Measurements from ENCODE around the gene FGD6. TPM values are rescaled to one million over a fixed set of nuclear protein-coding genes. Genes with fewer than 3 reads are reported as not detected.

Gene FGD6
- total RNA-seq, 4 donors from 2014 or later, result 25.0 to 37.0 (median 32.1) TPM

- intact Hi-C loops (cut with DNase I; ENCODE audit: low total_unique reads) (no loop called here), in situ Hi-C loops (cut with MboI; ENCODE audit: low pct_ligation_motif_present in 1 of 4, low pct_unique_long_range_greater_than_20kb in 1 of 4, low sequenced_read_pairs in 3 of 4) (no loop called here)
- Histone ChIP-seq H3K4me3 (no peak overlapping the region), H3K9me3 (no peaks in the 10 kb centered on the region), H3K27ac (no peak overlapping the region), H3K4me1 (peaks cover 0 to 3% (median 3%) of the 10 kb centered on the region in 4 donors), H3K36me3 (no peaks in the 10 kb centered on the region), H3K27me3 (no peaks in the 10 kb centered on the region)
- DNase-seq, result no peak
- 55 to 70% methylated on average over 3 to 5 of the region's 5 CpGs for WGBS, 2 donors (ENCODE audit: low coverage in 1 of 2)
- no peak for TF ChIP-seq CTCF (IDR thresholded peaks at IDR 0.05)
Observed at GRCh38 chr12:95179011-95179410, 38.3 kb downstream of the FGD6 start.

GRCh38 chr12:95178136-95178535, 39.1 kb downstream of the FGD6 start:
- no peak overlapping the region for H3K4me3 ChIP-seq
- in situ Hi-C loops (cut with MboI; ENCODE audit: low pct_ligation_motif_present in 1 of 4, low pct_unique_long_range_greater_than_20kb in 1 of 4, low sequenced_read_pairs in 3 of 4) (no loop called here), intact Hi-C loops (cut with DNase I; ENCODE audit: low total_unique reads) (no loop called here)
- DNase-seq, result no peak
- H3K36me3 ChIP-seq, result no peaks in the 10 kb centered on the region
- no peak for TF ChIP-seq EP300 (IDR thresholded peaks at IDR 0.05; ENCODE audit: low read depth)
- no peak for TF ChIP-seq POLR2A (IDR thresholded peaks at IDR 0.05)
- no peak for TF ChIP-seq POLR2AphosphoS5 (IDR thresholded peaks at IDR 0.05)
- TF ChIP-seq CTCF (IDR thresholded peaks at IDR 0.05), result no peak
- H3K27ac ChIP-seq, result no peak overlapping the region
- peaks cover 0 to 12% (median 12%) of the 10 kb centered on the region in 4 donors for H3K4me1 ChIP-seq
- no peaks in the 10 kb centered on the region for H3K27me3 ChIP-seq
- 73 to 94% methylated on average over 4 of the region's 4 CpGs for WGBS, 2 donors (ENCODE audit: low coverage in 1 of 2)
- no peaks in the 10 kb centered on the region for H3K9me3 ChIP-seq

- Histone ChIP-seq H3K27me3 (no peaks in the 10 kb centered on the region), H3K36me3 (no peaks in the 10 kb centered on the region), H3K4me3 (no peak overlapping the region), H3K27ac (no peak overlapping the region), H3K9me3 (no peaks in the 10 kb centered on the region), H3K4me1 (peaks cover 0 to 17% (median 14%) of the 10 kb centered on the region in 4 donors)
- TF ChIP-seq CTCF (IDR thresholded peaks at IDR 0.05) (no peak), POLR2A (IDR thresholded peaks at IDR 0.05) (no peak), POLR2AphosphoS5 (IDR thresholded peaks at IDR 0.05) (no peak), EP300 (IDR thresholded peaks at IDR 0.05; ENCODE audit: low read depth) (no peak)
- intact Hi-C loops (cut with DNase I; ENCODE audit: low total_unique reads) (no loop called here), in situ Hi-C loops (cut with MboI; ENCODE audit: low pct_ligation_motif_present in 1 of 4, low pct_unique_long_range_greater_than_20kb in 1 of 4, low sequenced_read_pairs in 3 of 4) (no loop called here)
- DNase-seq, result no peak
- WGBS, 2 donors (ENCODE audit: low coverage in 1 of 2), result 92 to 100% methylated on average over 2 of the region's 2 CpGs
Observed at GRCh38 chr12:95177201-95177768, 40.0 kb downstream of the FGD6 start.

GRCh38 chr12:95173392-95174251, 43.6 kb downstream of the FGD6 start:
- intact Hi-C loops (cut with DNase I; ENCODE audit: low total_unique reads), result no loop called here

More at GRCh38 chr12:95173392-95174251, 43.6 kb downstream of the FGD6 start:
- Histone ChIP-seq H3K36me3 (no peaks in the 10 kb centered on the region), H3K27ac (peak overlapping the region; percentile 42 to 70 (median 62)), H3K9me3 (no peaks in the 10 kb centered on the region), H3K4me3 (no peak overlapping the region), H3K4me1 (peaks cover 0 to 31% (median 18%) of the 10 kb centered on the region in 4 donors), H3K27me3 (no peaks in the 10 kb centered on the region)
- in situ Hi-C loops (cut with MboI; ENCODE audit: low pct_ligation_motif_present in 1 of 4, low pct_unique_long_range_greater_than_20kb in 1 of 4, low sequenced_read_pairs in 3 of 4), result no loop called here
- peak; percentile 65 for DNase-seq
- 37 to 41% methylated on average over 4 to 8 of the region's 8 CpGs for WGBS, 2 donors (ENCODE audit: low coverage in 1 of 2)
- TF ChIP-seq POLR2AphosphoS5 (IDR thresholded peaks at IDR 0.05), result peak; percentile 56 to 77 (median 64)
- no peak for TF ChIP-seq POLR2A (IDR thresholded peaks at IDR 0.05)

All from transverse colon (tissue), 4 donors.